Right cardiac atrium (tissue), 5 donors: ENCODE measurements around the gene RALGPS1. TPM values are rescaled to one million over a fixed set of nuclear protein-coding genes. Genes with fewer than 3 reads are reported as not detected.
A peak's percentile ranks its signal among the peaks of the same experiment; 100 is the strongest.

ENCODE experiments used
- ATAC-seq, 2 donors: fragments of 200-7000 bp; cut with Tn5 transposase; one replicate each; pipeline versions ENCODE4 v1.8.0 to v1.9.1; 2020; ENCODE audit warnings: moderate library complexity in 2 of 2, mild to moderate bottlenecking in 1 of 2
- DNase-seq, 3 donors: peaks; one replicate each; pipeline ENCODE4 v3.0.0-alpha.2; 2020
- H3K27ac ChIP-seq: one replicate; pipeline ENCODE4 v1.5.1; 2013; ENCODE audit warnings: mild to moderate bottlenecking, low read length, control low read depth, moderate library complexity
- H3K27me3 ChIP-seq: one replicate; pipeline ENCODE4 v1.6.1; 2013; ENCODE audit not compliant: control insufficient read depth, insufficient read depth
- H3K4me1 ChIP-seq: one replicate; pipeline ENCODE4 v1.6.1; 2013; ENCODE audit warnings: low read length; ENCODE audit not compliant: control insufficient read depth, insufficient read depth
- H3K4me3 ChIP-seq: one replicate; pipeline ENCODE4 v1.5.1; 2013; ENCODE audit warnings: low read length, control low read depth
- H3K9me3 ChIP-seq: one replicate; pipeline ENCODE4 v1.6.1; 2013; ENCODE audit warnings: low read length; ENCODE audit not compliant: control insufficient read depth
- WGBS: extraction: QIAGEN DNeasy Blood & Tissue Kit; methylation state at CpG from one replicate; pipeline ENCODE4 v1.1.7; 2013; 5-methylcytosine and 5-hydroxymethylcytosine counted together
- intact Hi-C, 4 donors: fragments of 100-400 bp; cut with DNase I; formaldehyde crosslinking; loops; one replicate each; pipeline versions ENCODE4 v1.11.0 to v1.14.0; 2022 to 2023
- polyA plus RNA-seq: library from polyadenylated mRNA; stranded (reverse); fragments of 200-250 nt; gene quantifications from one replicate; pipeline ENCODE4 v1.2.3, GENCODE V29; 2013
- total RNA-seq, 4 donors: library from RNA; stranded (reverse); fragmentation: NEBNext Ultra II Directional; extraction: Animal tissue kit (Norgen Biotek cat#: 25700); gene quantifications; one replicate each; pipeline ENCODE4 v1.2.1, GENCODE V29; 2021
- donor health status: healthy with polysubstance abuse.
- donor health status: DM: no; HTN: yes; CAD: no.
- donor health status: DM: no; HTN: no; CAD: no.
- donor health status: DM: no; HTN: yes; CAD: no; lungs with severe emphysema.
- donor health status: DM: yes; HTN: yes; CAD: no.

Gene RALGPS1
- total and polyA plus RNA-seq, 5 donors: 10.8 to 19.5 (median 16.3) TPM

- Histone ChIP-seq H3K4me1 (peaks cover 5% of the 10 kb centered on the region), H3K27me3 (no peaks in the 10 kb centered on the region), H3K9me3 (no peaks in the 10 kb centered on the region), H3K27ac (no peak overlapping the region), H3K4me3 (no peak overlapping the region)
- intact Hi-C loops: no loop called here
- no peak for DNase-seq
- 88% methylated on average over 5 of the region's 5 CpGs for WGBS
- ATAC-seq: no peak
Measured at GRCh38 chr9:126979461-126979860, 64.9 kb downstream of the RALGPS1 start.

- intact Hi-C loops: no loop called here
Measured at GRCh38 chr9:126980231-126980630, 65.6 kb downstream of the RALGPS1 start.

GRCh38 chr9:126981218-126981617, 66.6 kb downstream of the RALGPS1 start:
- DNase-seq: no peak
- intact Hi-C loops: no loop called here
- 96% methylated on average over 2 of the region's 2 CpGs for WGBS

More at GRCh38 chr9:126980231-126980630, 65.6 kb downstream of the RALGPS1 start:
- DNase-seq (no peak), ATAC-seq (no peak)
- Histone ChIP-seq H3K4me1 (peaks cover 7% of the 10 kb centered on the region), H3K4me3 (no peak overlapping the region), H3K9me3 (no peaks in the 10 kb centered on the region), H3K27ac (no peak overlapping the region), H3K27me3 (no peaks in the 10 kb centered on the region)

GRCh38 chr9:126982215-126983002, 67.8 kb downstream of the RALGPS1 start:
- H3K4me3 ChIP-seq: no peak overlapping the region
- no peak overlapping the region for H3K27ac ChIP-seq
- no peaks in the 10 kb centered on the region for H3K27me3 ChIP-seq
- DNase-seq (no peak), ATAC-seq (no peak)
- peaks cover 4% of the 10 kb centered on the region for H3K4me1 ChIP-seq
- 95% methylated on average over 5 of the region's 5 CpGs for WGBS
- no peaks in the 10 kb centered on the region for H3K9me3 ChIP-seq
- intact Hi-C loops: no loop called here

More at GRCh38 chr9:126981218-126981617, 66.6 kb downstream of the RALGPS1 start:
- Histone ChIP-seq H3K4me3 (no peak overlapping the region), H3K4me1 (peaks cover 2% of the 10 kb centered on the region), H3K27me3 (no peaks in the 10 kb centered on the region), H3K27ac (no peak overlapping the region), H3K9me3 (no peaks in the 10 kb centered on the region)
- ATAC-seq: no peak

GRCh38 chr9:126983767-126984166, 69.2 kb downstream of the RALGPS1 start:
- Histone ChIP-seq H3K4me1 (peaks cover 4% of the 10 kb centered on the region), H3K27me3 (no peaks in the 10 kb centered on the region), H3K4me3 (no peak overlapping the region), H3K9me3 (no peaks in the 10 kb centered on the region), H3K27ac (no peak overlapping the region)
- intact Hi-C loops: no loop called here
- ATAC-seq (no peak), DNase-seq (no peak)
- WGBS: 99% methylated on average over 1 of the region's 1 CpG

GRCh38 chr9:126984969-126985368, 70.4 kb downstream of the RALGPS1 start:
- DNase-seq (no peak), ATAC-seq (peak; percentile 18 to 42)
- Histone ChIP-seq H3K9me3 (no peaks in the 10 kb centered on the region), H3K27ac (no peak overlapping the region), H3K4me1 (peaks cover 8% of the 10 kb centered on the region), H3K27me3 (no peaks in the 10 kb centered on the region), H3K4me3 (no peak overlapping the region)
- intact Hi-C loops: no loop called here
- 56% methylated on average over 3 of the region's 3 CpGs for WGBS

GRCh38 chr9:126985870-126986498, 71.4 kb downstream of the RALGPS1 start:
- no peak overlapping the region for H3K27ac ChIP-seq
- H3K4me3 ChIP-seq: no peak overlapping the region
- no peaks in the 10 kb centered on the region for H3K9me3 ChIP-seq
- 46% methylated on average over 7 of the region's 7 CpGs for WGBS
- no peaks in the 10 kb centered on the region for H3K27me3 ChIP-seq
- H3K4me1 ChIP-seq: peaks cover 13% of the 10 kb centered on the region
- intact Hi-C loops: no loop called here
- peak; percentile 68 to 90 (median 86) for DNase-seq
- peak; percentile 66 to 71 for ATAC-seq

GRCh38 chr9:126986506-126986951, 71.9 kb downstream of the RALGPS1 start:
- WGBS: 96% methylated on average over 2 of the region's 2 CpGs
- ATAC-seq: no peak
- intact Hi-C loops: no loop called here
- no peaks in the 10 kb centered on the region for H3K27me3 ChIP-seq
- peaks cover 13% of the 10 kb centered on the region for H3K4me1 ChIP-seq
- H3K9me3 ChIP-seq: no peaks in the 10 kb centered on the region
- no peak for DNase-seq
- no peak overlapping the region for H3K27ac ChIP-seq
- H3K4me3 ChIP-seq: no peak overlapping the region

- DNase-seq (no peak), ATAC-seq (no peak)
- Histone ChIP-seq H3K9me3 (no peaks in the 10 kb centered on the region), H3K4me3 (no peak overlapping the region), H3K27me3 (no peaks in the 10 kb centered on the region), H3K4me1 (peaks cover 13% of the 10 kb centered on the region), H3K27ac (peak overlapping the region; percentile 10)
- intact Hi-C loops: no loop called here
- WGBS: 97% methylated on average over 2 of the region's 2 CpGs
Measured at GRCh38 chr9:126988857-126989256, 74.3 kb downstream of the RALGPS1 start.

GRCh38 chr9:126989847-126990842, 75.6 kb downstream of the RALGPS1 start:
- intact Hi-C loops: no loop called here
- H3K27ac ChIP-seq: peak overlapping the region; percentile 61
- no peaks in the 10 kb centered on the region for H3K9me3 ChIP-seq
- DNase-seq: peak; percentile 79 to 92 (median 87)
- H3K4me1 ChIP-seq: peaks cover 11% of the 10 kb centered on the region
- H3K27me3 ChIP-seq: no peaks in the 10 kb centered on the region
- ATAC-seq: peak; percentile 74 to 84
- WGBS: 65% methylated on average over 19 of the region's 19 CpGs
- no peak overlapping the region for H3K4me3 ChIP-seq
